HepG2 (cell line): Measurements from ENCODE around the gene PSMB1. TPM values are rescaled to one million over a fixed set of nuclear protein-coding genes. Genes with fewer than 3 reads are reported as not detected.

Experiments used
- ASH2L ChIP-seq: fragments of 300-600, 200-600 bp; sonication (generic); IDR thresholded peaks from 2 replicates; pipeline ENCODE4 v1.7.0; 2017; ENCODE audit warnings: low read depth, mild to moderate bottlenecking, moderate library complexity, mixed read lengths, low read length; ENCODE audit not compliant: insufficient read length
- CCAR2 ChIP-seq: fragments of 200-400 bp; formaldehyde crosslinking; optimal IDR thresholded peaks from 2 replicates; pipeline ENCODE3; 2018; ENCODE audit warnings: low read depth, mild to moderate bottlenecking, low read length, moderate library complexity
- DNMT3B ChIP-seq: conservative IDR thresholded peaks from 2 replicates; pipeline ENCODE4 v1.6.1; 2016; ENCODE audit warnings: missing biosample characterization, control low read depth
- JARID2 ChIP-seq: sonication (generic); formaldehyde crosslinking; IDR thresholded peaks from 2 replicates; pipeline ENCODE4 v1.8.1; 2023; ENCODE audit warnings: missing genetic modification reagents, inconsistent platforms; ENCODE audit not compliant: insufficient replicate concordance
- KDM5A ChIP-seq: fragments of 200-600 bp; sonication (generic); IDR thresholded peaks from 2 replicates; pipeline ENCODE4 v1.7.0; 2018; ENCODE audit warnings: antibody characterized with exemption, mild to moderate bottlenecking, low read length, borderline replicate concordance
- KLF12 ChIP-seq: sonication (generic); formaldehyde crosslinking; IDR thresholded peaks from 2 replicates; pipeline ENCODE4 v1.4.0; 2020; ENCODE audit warnings: missing genetic modification reagents, borderline replicate concordance
- TBX2 ChIP-seq: sonication (generic); formaldehyde crosslinking; IDR thresholded peaks from 2 replicates; pipeline ENCODE4 v1.5.0; 2020; ENCODE audit warnings: missing genetic modification reagents, mild to moderate bottlenecking, borderline replicate concordance
- ZFP82 ChIP-seq: sonication (generic); formaldehyde crosslinking; IDR thresholded peaks from 2 replicates; pipeline ENCODE4 v1.5.1; 2020; ENCODE audit warnings: mild to moderate bottlenecking, missing genetic modification reagents, borderline replicate concordance
- ZNF10 ChIP-seq: sonication (generic); formaldehyde crosslinking; IDR thresholded peaks from 2 replicates; pipeline ENCODE4 v1.4.0; 2020; ENCODE audit warnings: mild to moderate bottlenecking, low read depth, missing genetic modification reagents, borderline replicate concordance
- ZNF607 ChIP-seq: sonication (generic); formaldehyde crosslinking; IDR thresholded peaks from 2 replicates; pipeline ENCODE4 v1.5.1; 2020; ENCODE audit warnings: missing genetic modification reagents, mild to moderate bottlenecking, borderline replicate concordance
- ZNF678 ChIP-seq: sonication (generic); formaldehyde crosslinking; IDR thresholded peaks from 2 replicates; pipeline ENCODE4 v1.4.0; 2020; ENCODE audit warnings: mild to moderate bottlenecking, missing genetic modification reagents
- polyA plus RNA-seq, 8 experiments: library from polyadenylated mRNA; depleted of rRNA in 3 of 8; stranded (reverse) in 7 of 8; unstranded in 1 of 8; fragments of >200 nt; fragmentation: Illumina TruSeq in 4 of 8; extraction: Trizol in 4 of 8; gene quantifications; 2 replicates each; pipeline versions ENCODE4 v1.2.1 to v1.2.3, GENCODE V29; 2011 to 2016; ENCODE audit warnings: low read depth in 4 of 8, missing spikeins in 1 of 8, mixed read lengths in 1 of 8; ENCODE audit not compliant: insufficient read depth in 1 of 8
- total RNA-seq, 5 experiments: library from RNA; depleted of rRNA; stranded (reverse); fragments of >200 nt; fragmentation: Illumina TruSeq; extraction: Trizol; gene quantifications; 2 replicates each; pipeline ENCODE4 v1.2.3, GENCODE V29; 2016; ENCODE audit warnings: low read depth in 1 of 5
- TF ChIP-seq, protein P1 (sequence below): sonication (generic); formaldehyde crosslinking; IDR thresholded peaks from 2 replicates; pipeline ENCODE4 v1.4.0; 2020; ENCODE audit warnings: missing genetic modification reagents, borderline replicate concordance
- TF ChIP-seq, protein P2 (sequence below): sonication (generic); formaldehyde crosslinking; IDR thresholded peaks from 2 replicates; pipeline ENCODE4 v1.4.0; 2020; ENCODE audit warnings: missing genetic modification reagents, borderline replicate concordance
- TF ChIP-seq, protein P3 (sequence below): IDR thresholded peaks from 2 replicates; pipeline ENCODE4 v1.4.0; 2020; ENCODE audit warnings: mild to moderate bottlenecking, missing genetic modification reagents
- TF ChIP-seq, protein P4 (sequence below): sonication (generic); formaldehyde crosslinking; IDR thresholded peaks from 2 replicates; pipeline ENCODE4 v1.5.1; 2020; ENCODE audit warnings: mild to moderate bottlenecking, missing genetic modification reagents, borderline replicate concordance

The PSMB1 gene
- total and polyA plus RNA-seq, 2 of the 13 experiments (the other 11 are each of a cell fraction or from before 2014, with no cell fraction given): 528 to 592 TPM

DNA sequence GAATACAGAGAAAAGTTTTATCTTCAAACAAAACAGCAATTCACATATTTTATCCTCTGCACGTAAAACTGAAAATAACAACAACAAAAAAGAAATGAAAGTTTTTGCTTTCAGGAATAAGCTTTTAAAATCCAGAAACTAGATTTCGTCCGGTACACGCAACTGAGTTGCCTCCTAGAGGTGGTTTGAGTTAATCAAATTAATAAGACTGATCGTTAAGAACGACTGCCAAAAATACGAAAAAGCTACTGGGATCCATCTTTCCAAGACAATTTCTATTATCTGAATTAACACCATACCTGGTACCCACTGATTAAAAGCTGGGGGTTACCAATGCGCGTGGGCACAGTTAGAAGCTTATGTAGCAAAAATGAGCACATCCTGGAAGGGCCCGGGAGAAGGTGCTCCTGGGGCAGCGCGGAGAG, 30.7 kb upstream of the PSMB1 start (continued):
- TF ChIP-seq, protein P1, sequence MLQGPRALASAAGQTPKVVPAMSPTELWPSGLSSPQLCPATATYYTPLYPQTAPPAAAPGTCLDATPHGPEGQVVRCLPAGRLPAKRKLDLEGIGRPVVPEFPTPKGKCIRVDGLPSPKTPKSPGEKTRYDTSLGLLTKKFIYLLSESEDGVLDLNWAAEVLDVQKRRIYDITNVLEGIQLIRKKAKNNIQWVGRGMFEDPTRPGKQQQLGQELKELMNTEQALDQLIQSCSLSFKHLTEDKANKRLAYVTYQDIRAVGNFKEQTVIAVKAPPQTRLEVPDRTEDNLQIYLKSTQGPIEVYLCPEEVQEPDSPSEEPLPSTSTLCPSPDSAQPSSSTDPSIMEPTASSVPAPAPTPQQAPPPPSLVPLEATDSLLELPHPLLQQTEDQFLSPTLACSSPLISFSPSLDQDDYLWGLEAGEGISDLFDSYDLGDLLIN (CRISPR knock-in tag): no peak
- 0 out of 2 replicates have a peak, but pooled peaks have one; percentile 32 for TF ChIP-seq DNMT3B (CRISPR knock-in tag)
- no peak for TF ChIP-seq ASH2L
- no peak for TF ChIP-seq ZNF10
- no peak for TF ChIP-seq CCAR2
- TF ChIP-seq TBX2 (CRISPR knock-in tag): no peak
- 0 out of 2 replicates have a peak, but pooled peaks have one; percentile 6 for TF ChIP-seq ZFP82 (CRISPR knock-in tag)
- TF ChIP-seq KLF12 (CRISPR knock-in tag): no peak
- TF ChIP-seq, protein P2, sequence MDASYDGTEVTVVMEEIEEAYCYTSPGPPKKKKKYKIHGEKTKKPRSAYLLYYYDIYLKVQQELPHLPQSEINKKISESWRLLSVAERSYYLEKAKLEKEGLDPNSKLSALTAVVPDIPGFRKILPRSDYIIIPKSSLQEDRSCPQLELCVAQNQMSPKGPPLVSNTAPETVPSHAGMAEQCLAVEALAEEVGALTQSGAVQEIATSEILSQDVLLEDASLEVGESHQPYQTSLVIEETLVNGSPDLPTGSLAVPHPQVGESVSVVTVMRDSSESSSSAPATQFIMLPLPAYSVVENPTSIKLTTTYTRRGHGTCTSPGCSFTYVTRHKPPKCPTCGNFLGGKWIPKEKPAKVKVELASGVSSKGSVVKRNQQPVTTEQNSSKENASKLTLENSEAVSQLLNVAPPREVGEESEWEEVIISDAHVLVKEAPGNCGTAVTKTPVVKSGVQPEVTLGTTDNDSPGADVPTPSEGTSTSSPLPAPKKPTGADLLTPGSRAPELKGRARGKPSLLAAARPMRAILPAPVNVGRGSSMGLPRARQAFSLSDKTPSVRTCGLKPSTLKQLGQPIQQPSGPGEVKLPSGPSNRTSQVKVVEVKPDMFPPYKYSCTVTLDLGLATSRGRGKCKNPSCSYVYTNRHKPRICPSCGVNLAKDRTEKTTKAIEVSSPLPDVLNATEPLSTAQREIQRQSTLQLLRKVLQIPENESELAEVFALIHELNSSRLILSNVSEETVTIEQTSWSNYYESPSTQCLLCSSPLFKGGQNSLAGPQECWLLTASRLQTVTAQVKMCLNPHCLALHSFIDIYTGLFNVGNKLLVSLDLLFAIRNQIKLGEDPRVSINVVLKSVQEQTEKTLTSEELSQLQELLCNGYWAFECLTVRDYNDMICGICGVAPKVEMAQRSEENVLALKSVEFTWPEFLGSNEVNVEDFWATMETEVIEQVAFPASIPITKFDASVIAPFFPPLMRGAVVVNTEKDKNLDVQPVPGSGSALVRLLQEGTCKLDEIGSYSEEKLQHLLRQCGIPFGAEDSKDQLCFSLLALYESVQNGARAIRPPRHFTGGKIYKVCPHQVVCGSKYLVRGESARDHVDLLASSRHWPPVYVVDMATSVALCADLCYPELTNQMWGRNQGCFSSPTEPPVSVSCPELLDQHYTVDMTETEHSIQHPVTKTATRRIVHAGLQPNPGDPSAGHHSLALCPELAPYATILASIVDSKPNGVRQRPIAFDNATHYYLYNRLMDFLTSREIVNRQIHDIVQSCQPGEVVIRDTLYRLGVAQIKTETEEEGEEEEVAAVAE (CRISPR knock-in tag): no peak
- TF ChIP-seq, protein P3, sequence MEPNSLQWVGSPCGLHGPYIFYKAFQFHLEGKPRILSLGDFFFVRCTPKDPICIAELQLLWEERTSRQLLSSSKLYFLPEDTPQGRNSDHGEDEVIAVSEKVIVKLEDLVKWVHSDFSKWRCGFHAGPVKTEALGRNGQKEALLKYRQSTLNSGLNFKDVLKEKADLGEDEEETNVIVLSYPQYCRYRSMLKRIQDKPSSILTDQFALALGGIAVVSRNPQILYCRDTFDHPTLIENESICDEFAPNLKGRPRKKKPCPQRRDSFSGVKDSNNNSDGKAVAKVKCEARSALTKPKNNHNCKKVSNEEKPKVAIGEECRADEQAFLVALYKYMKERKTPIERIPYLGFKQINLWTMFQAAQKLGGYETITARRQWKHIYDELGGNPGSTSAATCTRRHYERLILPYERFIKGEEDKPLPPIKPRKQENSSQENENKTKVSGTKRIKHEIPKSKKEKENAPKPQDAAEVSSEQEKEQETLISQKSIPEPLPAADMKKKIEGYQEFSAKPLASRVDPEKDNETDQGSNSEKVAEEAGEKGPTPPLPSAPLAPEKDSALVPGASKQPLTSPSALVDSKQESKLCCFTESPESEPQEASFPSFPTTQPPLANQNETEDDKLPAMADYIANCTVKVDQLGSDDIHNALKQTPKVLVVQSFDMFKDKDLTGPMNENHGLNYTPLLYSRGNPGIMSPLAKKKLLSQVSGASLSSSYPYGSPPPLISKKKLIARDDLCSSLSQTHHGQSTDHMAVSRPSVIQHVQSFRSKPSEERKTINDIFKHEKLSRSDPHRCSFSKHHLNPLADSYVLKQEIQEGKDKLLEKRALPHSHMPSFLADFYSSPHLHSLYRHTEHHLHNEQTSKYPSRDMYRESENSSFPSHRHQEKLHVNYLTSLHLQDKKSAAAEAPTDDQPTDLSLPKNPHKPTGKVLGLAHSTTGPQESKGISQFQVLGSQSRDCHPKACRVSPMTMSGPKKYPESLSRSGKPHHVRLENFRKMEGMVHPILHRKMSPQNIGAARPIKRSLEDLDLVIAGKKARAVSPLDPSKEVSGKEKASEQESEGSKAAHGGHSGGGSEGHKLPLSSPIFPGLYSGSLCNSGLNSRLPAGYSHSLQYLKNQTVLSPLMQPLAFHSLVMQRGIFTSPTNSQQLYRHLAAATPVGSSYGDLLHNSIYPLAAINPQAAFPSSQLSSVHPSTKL (CRISPR knock-in tag): no peak
- TF ChIP-seq ZNF607 (CRISPR knock-in tag): 0 out of 2 replicates have a peak, but pooled peaks have one; percentile 21
- TF ChIP-seq KDM5A: peak; percentile 80; the same call in 1 of the 2 replicates
- no peak for TF ChIP-seq ZNF678
- TF ChIP-seq, protein P4, sequence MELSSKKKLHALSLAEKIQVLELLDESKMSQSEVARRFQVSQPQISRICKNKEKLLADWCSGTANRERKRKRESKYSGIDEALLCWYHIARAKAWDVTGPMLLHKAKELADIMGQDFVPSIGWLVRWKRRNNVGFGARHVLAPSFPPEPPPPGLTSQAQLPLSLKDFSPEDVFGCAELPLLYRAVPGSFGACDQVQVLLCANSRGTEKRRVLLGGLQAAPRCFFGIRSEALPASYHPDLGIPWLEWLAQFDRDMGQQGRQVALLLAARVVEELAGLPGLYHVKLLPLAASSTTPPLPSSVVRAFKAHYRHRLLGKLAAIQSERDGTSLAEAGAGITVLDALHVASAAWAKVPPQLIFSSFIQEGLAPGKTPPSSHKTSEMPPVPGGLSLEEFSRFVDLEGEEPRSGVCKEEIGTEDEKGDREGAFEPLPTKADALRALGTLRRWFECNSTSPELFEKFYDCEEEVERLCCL (CRISPR knock-in tag): no peak
- no peak for TF ChIP-seq JARID2 (CRISPR knock-in tag)
